WTC11 (cell line): Measurements from ENCODE around the gene SLC39A13. TPM values are rescaled to one million over a fixed set of nuclear protein-coding genes. Genes with fewer than 3 reads are reported as not detected.

Source experiments
- ATAC-seq: fragments of 200-7000 bp; cut with Tn5 transposase; 2 replicates; pipeline ENCODE4 v1.10.0; 2021; ENCODE audit warnings: mild to moderate bottlenecking, moderate library complexity
- CTCF ChIA-PET: fragments of 300-600 bp; sonication (Branson Sonifier 250); formaldehyde crosslinking; loops from one replicate; lab custom pipeline; 2021; ENCODE audit warnings: antibody characterized with exemption; lab: Charles Lee
- POLR2A ChIA-PET: fragments of 350-600 bp; sonication (Branson Sonifier 250); formaldehyde crosslinking; loops from one replicate; lab custom pipeline; 2021; ENCODE audit warnings: antibody characterized with exemption; lab: Charles Lee
- DNase-seq: peaks from one replicate; pipeline ENCODE4 v3.0.0; 2021; ENCODE audit warnings: low spot score
- H3K27ac Mint-ChIP-seq: 2 replicates; pipeline ENCODE4 v1.8.0; 2021; ENCODE audit warnings: mixed read lengths
- H3K27me3 Mint-ChIP-seq: 2 replicates; pipeline ENCODE4 v1.8.0; 2021; ENCODE audit warnings: low read depth, mild to moderate bottlenecking, moderate library complexity, mixed read lengths
- H3K36me3 Mint-ChIP-seq: 2 replicates; pipeline ENCODE4 v1.8.0; 2021; ENCODE audit warnings: mixed read lengths
- H3K4me1 Mint-ChIP-seq: 2 replicates; pipeline ENCODE4 v1.8.0; 2022; ENCODE audit warnings: mixed read lengths
- H3K4me3 Mint-ChIP-seq: 2 replicates; pipeline ENCODE4 v1.8.0; 2021; ENCODE audit warnings: mild to moderate bottlenecking, moderate library complexity, mixed read lengths
- H3K9me3 Mint-ChIP-seq: 2 replicates; pipeline ENCODE4 v1.8.0; 2021; ENCODE audit warnings: mixed read lengths
- ARID4B ChIP-seq: sonication (generic); formaldehyde crosslinking; IDR thresholded peaks from 2 replicates; pipeline ENCODE4 v1.8.0; 2023; ENCODE audit warnings: missing genetic modification reagents, mild to moderate bottlenecking, borderline replicate concordance
- CDX4 ChIP-seq: fragments of 250-450 bp; sonication (Bioruptor Pico); IDR thresholded peaks from 2 replicates; pipeline ENCODE4 v1.9.0; 2021; ENCODE audit warnings: moderate library complexity, mild to moderate bottlenecking, inconsistent platforms, borderline replicate concordance
- CTCF ChIP-seq: fragments of 200-600 bp; IDR thresholded peaks from 2 replicates; pipeline ENCODE4 v1.8.0; 2022; ENCODE audit warnings: antibody characterized with exemption
- E2F5 ChIP-seq: sonication (generic); formaldehyde crosslinking; IDR thresholded peaks from 2 replicates; pipeline ENCODE4 v1.8.1; 2022; ENCODE audit warnings: mild to moderate bottlenecking, moderate library complexity, missing genetic modification reagents
- ESRRA ChIP-seq: sonication (generic); formaldehyde crosslinking; IDR thresholded peaks from 2 replicates; pipeline ENCODE4 v1.8.1; 2022; ENCODE audit warnings: mild to moderate bottlenecking, missing genetic modification reagents, borderline replicate concordance
- ETV6 ChIP-seq: sonication (generic); formaldehyde crosslinking; IDR thresholded peaks from 2 replicates; pipeline ENCODE4 v1.8.1; 2022; ENCODE audit warnings: mild to moderate bottlenecking, missing genetic modification reagents
- HMGXB4 ChIP-seq: sonication (generic); formaldehyde crosslinking; IDR thresholded peaks from 2 replicates; pipeline ENCODE4 v1.8.1; 2023; ENCODE audit warnings: mild to moderate bottlenecking, moderate library complexity, missing genetic modification reagents
- NR2C2 ChIP-seq: sonication (generic); formaldehyde crosslinking; IDR thresholded peaks from 2 replicates; pipeline ENCODE4 v1.8.0; 2022; ENCODE audit warnings: mild to moderate bottlenecking, missing genetic modification reagents
- PREB ChIP-seq: sonication (generic); formaldehyde crosslinking; IDR thresholded peaks from 2 replicates; pipeline ENCODE4 v1.8.1; 2022; ENCODE audit warnings: mild to moderate bottlenecking, missing genetic modification reagents, moderate library complexity, borderline replicate concordance
- RELA ChIP-seq: sonication (generic); formaldehyde crosslinking; IDR thresholded peaks from 2 replicates; pipeline ENCODE4 v1.8.1; 2022; ENCODE audit warnings: missing genetic modification reagents, mild to moderate bottlenecking, borderline replicate concordance
- RORB ChIP-seq: fragments of 250-450 bp; sonication (Bioruptor Pico); IDR thresholded peaks from 2 replicates; pipeline ENCODE4 v1.9.0; 2021; ENCODE audit warnings: mild to moderate bottlenecking
- SOX15 ChIP-seq: fragments of 250-450 bp; sonication (Bioruptor Pico); IDR thresholded peaks from 2 replicates; pipeline ENCODE4 v1.9.0; 2021; ENCODE audit warnings: mild to moderate bottlenecking
- STAT6 ChIP-seq: sonication (generic); formaldehyde crosslinking; conservative IDR thresholded peaks from 2 replicates; pipeline ENCODE4 v1.8.1; 2023; ENCODE audit warnings: mild to moderate bottlenecking, low read depth, missing genetic modification reagents, moderate library complexity
- TEAD4 ChIP-seq: sonication (generic); formaldehyde crosslinking; IDR thresholded peaks from 2 replicates; pipeline ENCODE4 v1.8.0; 2022; ENCODE audit warnings: mild to moderate bottlenecking, missing genetic modification reagents
- ZNF138 ChIP-seq: sonication (generic); formaldehyde crosslinking; conservative IDR thresholded peaks from 2 replicates; pipeline ENCODE4 v1.8.1; 2022; ENCODE audit warnings: mild to moderate bottlenecking, moderate library complexity, missing genetic modification reagents
- ZNF232 ChIP-seq: sonication (generic); formaldehyde crosslinking; IDR thresholded peaks from 2 replicates; pipeline ENCODE4 v1.8.0; 2022; ENCODE audit warnings: mild to moderate bottlenecking, missing genetic modification reagents
- ZNF423 ChIP-seq: fragments of 250-450 bp; sonication (Bioruptor Pico); IDR thresholded peaks from 2 replicates; pipeline ENCODE4 v2.1.2; 2022; ENCODE audit warnings: mild to moderate bottlenecking, moderate library complexity
- total RNA-seq: library from RNA; stranded (reverse); gene quantifications from 3 replicates; pipeline ENCODE4 v1.2.3, GENCODE V29; 2021

The SLC39A13 gene
- total RNA-seq, 1 experiment from 2014 or later: 38.2 TPM

GRCh38 chr11:47393163-47394049, 15.0 kb upstream of the SLC39A13 start (continued):
- no peak for TF ChIP-seq CDX4 (CRISPR knock-in tag)
- TF ChIP-seq ZNF423 (CRISPR knock-in tag): no peak
- no peak for TF ChIP-seq SOX15
- no peak for TF ChIP-seq CTCF
- TF ChIP-seq HMGXB4: no peak
- TF ChIP-seq ZNF138 (CRISPR knock-in tag): no peak

GRCh38 chr11:47394050-47394321, 14.4 kb upstream of the SLC39A13 start:
- no peak for TF ChIP-seq ETV6 (CRISPR knock-in tag)
- TF ChIP-seq PREB (CRISPR knock-in tag): no peak
- no peak for TF ChIP-seq ARID4B (CRISPR knock-in tag)
- no peak for TF ChIP-seq RORB
- TF ChIP-seq TEAD4 (CRISPR knock-in tag): no peak
- TF ChIP-seq E2F5 (CRISPR knock-in tag): no peak
- no peak for TF ChIP-seq RELA (CRISPR knock-in tag)
- no peak for TF ChIP-seq ESRRA
- no peak for TF ChIP-seq ZNF232 (CRISPR knock-in tag)
- TF ChIP-seq NR2C2 (CRISPR knock-in tag): no peak
- no peak for TF ChIP-seq STAT6 (CRISPR knock-in tag)
- TF ChIP-seq CDX4 (CRISPR knock-in tag): no peak
- TF ChIP-seq, all 79 proteins: peak for 0
- Mint-ChIP-seq H3K27me3 (no peaks in the 10 kb centered on the region), H3K36me3 (no peaks in the 10 kb centered on the region), H3K9me3 (no peaks in the 10 kb centered on the region), H3K4me3 (no peak overlapping the region), H3K4me1 (peaks cover 12% of the 10 kb centered on the region), H3K27ac (no peak overlapping the region)
- ChIA-PET CTCF (interaction anchor here (0.9 to 1.8 kb wide), 2 partner anchors 18 to 20 kb away, joined by 4 to 6 read pairs; no protein-coding TSS in a partner anchor), POLR2A (no interaction called here)
- DNase-seq (no peak), ATAC-seq (no peak)
